ENCODE data around the gene SS18L1. TPM values are rescaled to one million over a fixed set of nuclear protein-coding genes. Genes with fewer than 3 reads are reported as not detected.
A peak's percentile ranks its signal among the peaks of the same experiment; 100 is the strongest.

The SS18L1 gene
- total and polyA plus RNA-seq, 7 donors = 10.1 to 18.0 (median 11.3) TPM

- H3K4me3 ChIP-seq = peak overlapping the region; percentile 22
Observed at GRCh38 chr20:62133051-62133845, 10.3 kb upstream of the SS18L1 start.

DNA sequence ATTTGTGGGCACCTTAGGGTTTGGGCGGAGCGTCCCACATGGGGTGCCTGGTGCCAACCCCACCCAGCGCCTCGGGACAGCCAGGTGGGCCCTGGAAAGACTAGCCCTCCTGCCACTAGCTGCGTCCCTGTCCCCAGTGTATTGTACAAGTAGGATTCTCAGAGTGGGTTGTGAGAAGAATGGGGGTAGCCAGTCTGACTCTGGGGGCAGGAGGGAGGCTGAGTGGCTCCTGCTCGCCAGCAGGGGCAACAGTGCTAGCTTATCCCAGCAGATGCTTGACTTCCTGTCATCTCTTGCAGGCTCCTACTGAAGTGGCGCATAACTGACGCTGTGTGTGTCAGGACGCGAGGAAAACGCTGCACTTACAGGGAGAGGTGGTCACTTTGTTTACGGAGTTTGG, 9.7 kb upstream of the SS18L1 start:
- Histone ChIP-seq H3K4me1 (peaks cover 34% of the 10 kb centered on the region), H3K4me3 (no peak overlapping the region), H3K27me3 (ENCODE audit: insufficient read depth in 3 of 3, low read length in 2 of 3) (no peaks in the 10 kb centered on the region), H3K27ac (peak overlapping the region; percentile 67), H3K36me3 (ENCODE audit: insufficient read depth in 1 of 2, low read depth in 1 of 2) (peaks cover 15 to 99% of the 10 kb centered on the region in 2 donors), H3K9me3 (no peaks in the 10 kb centered on the region)
- ATAC-seq (peak in 3 of 4 donors; percentile 19 to 34 (median 26)), DNase-seq (no peak)
- WGBS, 3 donors = 62 to 81% (median 65%) methylated on average over 12 of the region's 12 CpGs
- intact Hi-C loops (cut with DNase I) = no loop called here
- TF ChIP-seq CTCF (IDR thresholded peaks at IDR 0.05) = no peak

More at GRCh38 chr20:62133051-62133845, 10.3 kb upstream of the SS18L1 start:
- Histone ChIP-seq H3K4me1 (peaks cover 38% of the 10 kb centered on the region), H3K9me3 (no peaks in the 10 kb centered on the region), H3K27ac (peak overlapping the region; percentile 67), H3K36me3 (ENCODE audit: insufficient read depth in 1 of 2, low read depth in 1 of 2) (peaks cover 13 to 99% of the 10 kb centered on the region in 2 donors), H3K27me3 (ENCODE audit: insufficient read depth in 3 of 3, low read length in 2 of 3) (no peaks in the 10 kb centered on the region)
- intact Hi-C loops (cut with DNase I) = no loop called here
- WGBS, 3 donors = 68 to 85% (median 72%) methylated on average over 28 to 29 of the region's 29 CpGs
- peak in 2 of 4 donors; percentile 2 to 13 for ATAC-seq
- peak; percentile 48 to 64 for DNase-seq
- TF ChIP-seq CTCF (IDR thresholded peaks at IDR 0.05) = no peak

DNA sequence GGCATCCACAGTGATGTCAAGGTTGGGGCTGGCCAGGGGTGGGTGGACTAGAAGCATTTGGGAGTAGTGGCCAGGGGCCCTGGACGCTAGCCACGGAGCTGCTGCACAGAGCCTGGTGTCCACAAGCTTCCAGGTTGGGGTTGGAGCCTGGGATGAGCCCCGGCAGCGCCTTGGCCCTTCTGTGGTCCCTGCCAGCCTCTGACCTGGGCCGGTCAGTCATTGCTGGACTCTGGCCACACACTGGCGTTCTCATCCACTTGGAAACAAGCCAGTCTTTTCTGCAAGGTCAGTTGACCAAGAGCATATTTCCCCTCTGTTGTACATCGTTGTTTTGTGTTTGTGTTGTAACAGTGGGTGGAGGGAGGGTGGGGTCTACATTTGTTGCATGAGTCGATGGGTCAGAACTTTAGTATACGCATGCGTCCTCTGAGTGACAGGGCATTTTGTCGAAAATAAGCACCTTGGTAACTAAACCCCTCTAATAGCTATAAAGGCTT, 8.8 kb upstream of the SS18L1 start:
- no peaks in the 10 kb centered on the region for H3K9me3 ChIP-seq
- DNase-seq (peak; percentile 71 to 88), ATAC-seq (peak; percentile 51 to 74 (median 65))
- intact Hi-C loops (cut with DNase I) = loop anchor here (5.0 kb wide), 4 partner anchors 67 to 122 kb away; partner anchors contain the start of gene TAF4 (in 1 of the 2)
- peaks cover 31% of the 10 kb centered on the region for H3K4me1 ChIP-seq
- 20 to 34% (median 25%) methylated on average over 11 of the region's 11 CpGs for WGBS, 3 donors
- peak overlapping the region; percentile 67 for H3K27ac ChIP-seq
- no peak for TF ChIP-seq CTCF (IDR thresholded peaks at IDR 0.05)
- H3K27me3 ChIP-seq (ENCODE audit: insufficient read depth in 3 of 3, low read length in 2 of 3) = no peaks in the 10 kb centered on the region
- no peak overlapping the region for H3K4me3 ChIP-seq
- peaks cover 19 to 99% of the 10 kb centered on the region in 2 donors for H3K36me3 ChIP-seq (ENCODE audit: insufficient read depth in 1 of 2, low read depth in 1 of 2)

DNA sequence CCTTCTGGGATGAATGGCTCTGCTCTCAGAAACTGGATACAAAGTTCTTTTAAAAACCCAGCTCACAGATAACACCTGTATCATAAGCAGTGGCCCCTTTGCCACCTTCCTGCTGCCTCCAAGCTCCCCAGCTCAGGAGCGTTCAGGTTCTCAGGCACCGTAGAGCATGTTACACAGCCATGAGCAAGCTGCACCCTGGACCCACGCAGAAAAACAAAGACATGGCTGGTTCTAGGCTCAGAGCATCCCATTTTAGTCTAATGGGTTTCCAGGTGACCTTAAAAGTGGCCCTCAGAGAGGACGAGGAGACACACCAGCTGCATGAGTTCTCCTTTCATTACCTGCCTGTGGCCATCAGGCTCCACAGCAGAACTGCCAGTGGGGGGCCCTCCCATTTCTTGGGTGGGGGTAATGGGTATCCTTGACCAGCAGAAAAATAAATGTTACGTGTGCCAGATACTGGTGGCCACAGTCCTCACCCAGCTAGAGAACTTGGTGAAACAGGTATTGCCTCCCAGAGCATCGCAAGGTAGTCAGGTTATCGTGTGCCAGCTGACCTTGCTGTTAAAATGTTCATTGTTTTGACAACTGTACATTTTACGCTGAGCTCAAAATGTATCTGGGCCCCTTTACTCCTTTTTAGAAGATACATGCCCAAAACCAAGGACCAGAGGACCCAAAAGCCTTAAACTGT, 7.8 kb upstream of the SS18L1 start:
- H3K4me1 ChIP-seq = peaks cover 34% of the 10 kb centered on the region
- peaks cover 19 to 99% of the 10 kb centered on the region in 2 donors for H3K36me3 ChIP-seq (ENCODE audit: insufficient read depth in 1 of 2, low read depth in 1 of 2)
- 89 to 96% (median 90%) methylated on average over 8 of the region's 8 CpGs for WGBS, 3 donors
- DNase-seq (no peak), ATAC-seq (no peak)
- H3K27ac ChIP-seq = peak overlapping the region; percentile 67
- no peak for TF ChIP-seq CTCF (IDR thresholded peaks at IDR 0.05)
- no peak overlapping the region for H3K4me3 ChIP-seq
- intact Hi-C loops (cut with DNase I) = loop anchor here (2.0 to 5.0 kb wide), 5 partner anchors 13 to 123 kb away; partner anchors contain the start of genes LSM14B (in 1 of the 2) and TAF4 (in 1 of the 2)
- H3K9me3 ChIP-seq = no peaks in the 10 kb centered on the region
- no peaks in the 10 kb centered on the region for H3K27me3 ChIP-seq (ENCODE audit: insufficient read depth in 3 of 3, low read length in 2 of 3)
